Endothelial cell of umbilical vein (primary cell): ENCODE measurements around the gene RBM26. TPM values are rescaled to one million over a fixed set of nuclear protein-coding genes. Genes with fewer than 3 reads are reported as not detected.

Source experiments
- BruUV-seq: library from RNA; stranded (reverse); fragments of 400-500 nt; replicated peaks from 2 replicates; lab custom pipeline; 2021; lab: Mats Ljungman, UMichigan
- CTCF ChIA-PET: fragments of 300-600, 350-600 bp; sonication (Branson Sonifier 250); formaldehyde crosslinking; loops from one replicate; lab custom pipeline; 2021; ENCODE audit warnings: antibody characterized with exemption, inconsistent platforms; lab: Charles Lee
- POLR2A ChIA-PET: fragments of 300-600, 350-600 bp; sonication (Branson Sonifier 250); formaldehyde crosslinking; loops from one replicate; lab custom pipeline; 2021; ENCODE audit warnings: antibody characterized with exemption, inconsistent platforms; lab: Charles Lee
- DNase-seq: peaks from one replicate; pipeline ENCODE4 v3.0.0-alpha.2; 2011; ENCODE audit warnings: low read depth, low spot score
- FAIRE-seq: peaks from 2 replicates; lab custom pipeline; 2011; peaks lifted over from hg19 to GRCh38; lab: Jason Lieb, UNC
- H2AFZ ChIP-seq: 2 replicates; pipeline ENCODE4 v1.6.0; 2012; ENCODE audit warnings: low read depth, low read length, control low read depth, inconsistent platforms
- H3K27ac ChIP-seq: 2 replicates; pipeline ENCODE4 v1.5.1; 2011; ENCODE audit warnings: low read depth, mild to moderate bottlenecking, control low read depth, low read length, moderate library complexity; ENCODE audit not compliant: insufficient read depth
- H3K27me3 ChIP-seq, 2 experiments: 2 replicates each; pipeline versions ENCODE4 v1.6.0 to v1.6.1; 2011; ENCODE audit warnings: low read length in 2 of 2, mixed read lengths in 1 of 2; ENCODE audit not compliant: control insufficient read depth in 2 of 2, insufficient read depth in 2 of 2
- H3K36me3 ChIP-seq, 2 experiments: 2 replicates in 1 of 2; 3 replicates in 1 of 2; pipeline ENCODE4 v1.5.1; 2011; ENCODE audit warnings: low read length in 2 of 2, mild to moderate bottlenecking in 1 of 2, moderate library complexity in 1 of 2; ENCODE audit not compliant: control insufficient read depth in 2 of 2, insufficient read depth in 2 of 2; ENCODE audit errors: extremely low read depth in 1 of 2
- H3K4me1 ChIP-seq: 3 replicates; pipeline ENCODE4 v1.5.1; 2011; ENCODE audit warnings: mild to moderate bottlenecking, low read length; ENCODE audit not compliant: control insufficient read depth, insufficient read depth; ENCODE audit errors: extremely low read depth
- H3K4me2 ChIP-seq: 2 replicates; pipeline ENCODE4 v1.6.1; 2011; ENCODE audit warnings: low read length, control low read depth, mixed read lengths; ENCODE audit not compliant: insufficient read depth
- H3K4me3 ChIP-seq, 3 experiments: fragments of 200-600 bp in 1 of 3; sonication (generic), shearing (Covaris generic) in 1 of 3; replicated peaks in 1 of 3; 2 replicates each; pipeline ENCODE4 v1.5.1; 2011 to 2016; ENCODE audit warnings: control low read depth in 3 of 3, low read length in 3 of 3, mild to moderate bottlenecking in 2 of 3, inconsistent platforms in 1 of 3, low read depth in 1 of 3, moderate library complexity in 1 of 3; ENCODE audit not compliant: insufficient read depth in 1 of 3
- H3K79me2 ChIP-seq: 2 replicates; pipeline ENCODE4 v1.6.0; 2012; ENCODE audit warnings: low read length, inconsistent platforms; ENCODE audit not compliant: control insufficient read depth, insufficient read depth
- H3K9ac ChIP-seq: replicated peaks from 2 replicates; pipeline ENCODE3; 2011; ENCODE audit warnings: low read length, control low read depth; ENCODE audit not compliant: insufficient read depth; ENCODE audit errors: extremely low read depth
- H3K9me1 ChIP-seq: replicated peaks from 3 replicates; pipeline ENCODE4 v1.6.0; 2011; ENCODE audit warnings: mild to moderate bottlenecking, low read length; ENCODE audit not compliant: control insufficient read depth, insufficient read depth; ENCODE audit errors: extremely low read depth
- H3K9me3 ChIP-seq: replicated peaks from 2 replicates; pipeline ENCODE4 v1.5.1; 2012; ENCODE audit warnings: low read length, inconsistent platforms; ENCODE audit not compliant: control insufficient read depth, insufficient read depth
- H4K20me1 ChIP-seq: replicated peaks from 2 replicates; pipeline ENCODE3; 2011; ENCODE audit warnings: mild to moderate bottlenecking, low read length; ENCODE audit not compliant: control insufficient read depth, insufficient read depth; ENCODE audit errors: extremely low read depth
- CTCF ChIP-seq, 2 donors: IDR thresholded peaks; 1 replicate in 1 of 2; 2 replicates in 1 of 2; pipeline ENCODE4 v1.5.1; 2011; ENCODE audit warnings: low read length in 2 of 2, mild to moderate bottlenecking in 2 of 2, moderate library complexity in 2 of 2, control low read depth in 1 of 2, inconsistent platforms in 1 of 2, low read depth in 1 of 2; ENCODE audit not compliant: insufficient read depth in 1 of 2; ENCODE audit errors: extremely low read depth in 1 of 2
- EZH2 ChIP-seq: IDR thresholded peaks from 2 replicates; pipeline ENCODE4 v1.6.1; 2012; ENCODE audit warnings: borderline replicate concordance, low read depth, mild to moderate bottlenecking, moderate library complexity, low read length, inconsistent platforms; ENCODE audit not compliant: severe bottlenecking
- FOS ChIP-seq: IDR thresholded peaks from 2 replicates; pipeline ENCODE4 v1.6.1; 2011; ENCODE audit warnings: mild to moderate bottlenecking, low read length, moderate library complexity, borderline replicate concordance; ENCODE audit not compliant: insufficient read depth
- GATA2 ChIP-seq: IDR thresholded peaks from 2 replicates; pipeline ENCODE4 v1.7.0; 2011; ENCODE audit warnings: low read depth, mild to moderate bottlenecking, moderate library complexity, mixed read lengths, low read length; ENCODE audit not compliant: insufficient read length, insufficient read depth
- JUN ChIP-seq: IDR thresholded peaks from 2 replicates; pipeline ENCODE4 v1.6.1; 2011; ENCODE audit warnings: borderline replicate concordance, low read depth; ENCODE audit not compliant: insufficient read length, insufficient read depth
- MAX ChIP-seq: IDR thresholded peaks from 2 replicates; pipeline ENCODE4 v1.6.1; 2011; ENCODE audit not compliant: insufficient read depth, insufficient read length
- MYC ChIP-seq: IDR thresholded peaks from one replicate; pipeline ENCODE4 v1.6.1; 2011; ENCODE audit warnings: mild to moderate bottlenecking, low read depth, low read length
- POLR2A ChIP-seq: IDR thresholded peaks from 2 replicates; pipeline ENCODE4 v1.6.1; 2012; ENCODE audit warnings: low read depth, mild to moderate bottlenecking, control low read depth, low read length
- POLR2AphosphoS5 ChIP-seq: IDR thresholded peaks from 2 replicates; pipeline ENCODE4 v1.6.1; 2012; ENCODE audit warnings: low read depth, mild to moderate bottlenecking, control low read depth, low read length, moderate library complexity; ENCODE audit not compliant: insufficient read depth
- dilution Hi-C: fragments of 300-500 bp; cut with MboI; formaldehyde crosslinking; loops from one replicate; pipeline ENCODE4 v1.15.0; 2019; ENCODE audit warnings: low sequenced_read_pairs; ENCODE audit not compliant: extremely low pct_ligation_motif_present
- intact Hi-C: fragments of 100-400 bp; cut with micrococcal nuclease; formaldehyde crosslinking; loops from one replicate; pipeline ENCODE4 v1.10.0; 2022
- polyA plus RNA-seq, 4 experiments: library from polyadenylated mRNA; depleted of rRNA in 3 of 4; stranded (reverse) in 3 of 4; unstranded in 1 of 4; fragments of >200 nt; gene quantifications; 2 replicates each; pipeline versions ENCODE4 v1.2.1 to v1.2.3, GENCODE V29; 2011 to 2012; ENCODE audit warnings: missing spikeins in 1 of 4
- total RNA-seq: library from RNA; stranded (reverse); gene quantifications from 2 replicates; pipeline ENCODE4 v1.2.3, GENCODE V29; 2021

The RBM26 gene
- total and polyA plus RNA-seq, 2 donors (not counting 3 experiments of a cell fraction or from before 2014, with no cell fraction given), result 14.8 to 54.3 TPM

GRCh38 chr13:79440958-79441528, 35.0 kb upstream of the RBM26 start:
- DNase-seq (no peak), FAIRE-seq (no peak)
- dilution Hi-C loops, result no loop called here
- no peaks in the 10 kb centered on the region for H3K79me2 ChIP-seq
- no peaks in the 10 kb centered on the region for H3K9me3 ChIP-seq
- H3K27me3 ChIP-seq, result no peaks in the 10 kb centered on the region
- no TSS peak for BruUV-seq
- no peaks in the 10 kb centered on the region for H3K36me3 ChIP-seq
- H3K9me1 ChIP-seq, result no peaks in the 10 kb centered on the region
- no peak overlapping the region for H3K27ac ChIP-seq
- H3K9ac ChIP-seq, result no peak overlapping the region
- TF ChIP-seq GATA2 (no peak), MYC (no peak), MAX (no peak), POLR2A (no peak), CTCF (IDR thresholded peaks at IDR 0.05; ENCODE audit: extremely low read depth in 1 of 2, insufficient read depth in 1 of 2, low read depth in 1 of 2, low read length in 2 of 2) (no peak), EZH2 (no peak), POLR2AphosphoS5 (no peak), FOS (no peak), JUN (no peak)
- CTCF ChIA-PET, result interaction anchor here (1.3 to 4.2 kb wide), 2 partner anchors 17 to 19 kb away, joined by 3 to 26 read pairs; no protein-coding TSS in a partner anchor
- H4K20me1 ChIP-seq, result no peaks in the 10 kb centered on the region
- H2AFZ ChIP-seq, result no peak overlapping the region
- POLR2A ChIA-PET, result no interaction called here
- no peak overlapping the region for H3K4me3 ChIP-seq
- H3K4me2 ChIP-seq, result no peak overlapping the region
- no peaks in the 10 kb centered on the region for H3K4me1 ChIP-seq
- intact Hi-C loops, result no loop called here
